Measurements from ENCODE around the gene MTR. TPM values are rescaled to one million over a fixed set of nuclear protein-coding genes. Genes with fewer than 3 reads are reported as not detected.
A peak's percentile ranks its signal among the peaks of the same experiment; 100 is the strongest.

MTR gene
- total RNA-seq, 1 experiment from 2014 or later = 27.5 TPM

DNA sequence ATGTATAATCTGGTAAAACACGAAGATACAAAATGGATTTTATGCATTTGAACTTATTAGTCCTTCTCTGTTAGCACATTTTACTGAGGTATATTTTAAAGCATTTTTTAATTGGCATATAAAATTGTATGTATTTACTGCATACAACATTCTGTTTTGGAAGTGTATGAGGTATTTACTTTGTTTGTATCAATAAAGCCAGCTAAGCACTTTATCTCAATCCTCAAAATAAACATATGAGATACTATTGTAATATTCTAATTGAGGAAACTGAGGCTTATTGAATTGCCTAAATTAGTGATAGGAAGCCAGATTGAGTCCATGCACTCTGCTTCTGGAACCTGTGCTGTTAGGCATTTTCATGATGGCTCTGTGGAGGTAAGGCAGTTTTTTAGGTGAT is 65.6 kb downstream of the MTR start:
- ChIA-PET CTCF (interaction anchor here (0.7 kb wide), 1 partner anchor 48 kb away, joined by 4 read pairs; no protein-coding TSS in a partner anchor), POLR2A (no interaction called here)
- no peaks in the 10 kb centered on the region for H3K27me3 Mint-ChIP-seq (ENCODE audit: low read depth)
- DNase-seq (ENCODE audit: low spot score) (no peak), ATAC-seq (no peak)
- peaks cover 53% of the 10 kb centered on the region for H3K36me3 Mint-ChIP-seq
- H3K9me3 Mint-ChIP-seq = no peaks in the 10 kb centered on the region
- H3K27ac Mint-ChIP-seq = no peak overlapping the region
- no peaks in the 10 kb centered on the region for H3K4me1 Mint-ChIP-seq
- no peak for TF ChIP-seq CDX4 (CRISPR knock-in tag; IDR thresholded peaks at IDR 0.05; ENCODE audit: borderline replicate concordance)
- no peak for TF ChIP-seq NFATC4 (CRISPR knock-in tag; IDR thresholded peaks at IDR 0.05)
- no peak for TF ChIP-seq ATF6 (CRISPR knock-in tag; IDR thresholded peaks at IDR 0.05)
- TF ChIP-seq CREB1 (CRISPR knock-in tag; IDR thresholded peaks at IDR 0.05) = no peak
- TF ChIP-seq NR1H2 (CRISPR knock-in tag; IDR thresholded peaks at IDR 0.05) = no peak
- TF ChIP-seq, protein P1, sequence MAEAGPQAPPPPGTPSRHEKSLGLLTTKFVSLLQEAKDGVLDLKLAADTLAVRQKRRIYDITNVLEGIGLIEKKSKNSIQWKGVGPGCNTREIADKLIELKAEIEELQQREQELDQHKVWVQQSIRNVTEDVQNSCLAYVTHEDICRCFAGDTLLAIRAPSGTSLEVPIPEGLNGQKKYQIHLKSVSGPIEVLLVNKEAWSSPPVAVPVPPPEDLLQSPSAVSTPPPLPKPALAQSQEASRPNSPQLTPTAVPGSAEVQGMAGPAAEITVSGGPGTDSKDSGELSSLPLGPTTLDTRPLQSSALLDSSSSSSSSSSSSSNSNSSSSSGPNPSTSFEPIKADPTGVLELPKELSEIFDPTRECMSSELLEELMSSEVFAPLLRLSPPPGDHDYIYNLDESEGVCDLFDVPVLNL (CRISPR knock-in tag; IDR thresholded peaks at IDR 0.05; ENCODE audit: borderline replicate concordance, low read depth) = no peak
- no peak for TF ChIP-seq PRDM15 (CRISPR knock-in tag; IDR thresholded peaks at IDR 0.05)
- no peak for TF ChIP-seq AR (CRISPR knock-in tag; IDR thresholded peaks at IDR 0.05)
- no peak for TF ChIP-seq ZNF219 (CRISPR knock-in tag; IDR thresholded peaks at IDR 0.05; ENCODE audit: borderline replicate concordance)
- TF ChIP-seq, protein P2, sequence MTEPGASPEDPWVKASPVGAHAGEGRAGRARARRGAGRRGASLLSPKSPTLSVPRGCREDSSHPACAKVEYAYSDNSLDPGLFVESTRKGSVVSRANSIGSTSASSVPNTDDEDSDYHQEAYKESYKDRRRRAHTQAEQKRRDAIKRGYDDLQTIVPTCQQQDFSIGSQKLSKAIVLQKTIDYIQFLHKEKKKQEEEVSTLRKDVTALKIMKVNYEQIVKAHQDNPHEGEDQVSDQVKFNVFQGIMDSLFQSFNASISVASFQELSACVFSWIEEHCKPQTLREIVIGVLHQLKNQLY (CRISPR knock-in tag; IDR thresholded peaks at IDR 0.05) = no peak
- TF ChIP-seq GABPB1 (CRISPR knock-in tag; IDR thresholded peaks at IDR 0.05) = no peak
- no peak overlapping the region for H3K4me3 Mint-ChIP-seq

- no peak for DNase-seq (ENCODE audit: low spot score)
- no peak overlapping the region for H3K27ac Mint-ChIP-seq
- H3K36me3 Mint-ChIP-seq = peaks cover 54% of the 10 kb centered on the region
- ChIA-PET POLR2A (interaction anchor here (0.5 to 0.6 kb wide), 2 partner anchors 11 to 92 kb away, joined by 3 read pairs; no protein-coding TSS in a partner anchor), CTCF (interaction anchor here (0.7 to 1.0 kb wide), 2 partner anchors 49 to 102 kb away, joined by 3 to 4 read pairs; no protein-coding TSS in a partner anchor)
- H3K4me1 Mint-ChIP-seq = no peaks in the 10 kb centered on the region
- TF ChIP-seq AR (CRISPR knock-in tag; IDR thresholded peaks at IDR 0.05) = no peak
- TF ChIP-seq MXD4 (CRISPR knock-in tag; IDR thresholded peaks at IDR 0.05; ENCODE audit: borderline replicate concordance) = no peak
- peak; percentile 39; the same call in 1 of the 2 replicates for TF ChIP-seq GABPB1 (CRISPR knock-in tag; IDR thresholded peaks at IDR 0.05)
- H3K9me3 Mint-ChIP-seq = no peaks in the 10 kb centered on the region
- no peaks in the 10 kb centered on the region for H3K27me3 Mint-ChIP-seq (ENCODE audit: low read depth)
- H3K4me3 Mint-ChIP-seq = no peak overlapping the region
- ATAC-seq = no peak
Measured at GRCh38 chr1:236861560-236862218, 66.6 kb downstream of the MTR start.

All from WTC11 (cell line).